HG02759 (cell line): ENCODE results near the gene NEB.
"Not testable (repeated sequence)": the region's sequence is repeated elsewhere in the genome, so short reads cannot be mapped to it uniquely, and the experiment has no call there.

Experiments used
- ATAC-seq: cut with Tn5 transposase; IDR thresholded peaks from one replicate; pipeline ENCODE4 v1.9.1; 2021; ENCODE audit warnings: mild to moderate bottlenecking, moderate library complexity; ENCODE audit not compliant: unreplicated experiment

The NEB gene

DNA sequence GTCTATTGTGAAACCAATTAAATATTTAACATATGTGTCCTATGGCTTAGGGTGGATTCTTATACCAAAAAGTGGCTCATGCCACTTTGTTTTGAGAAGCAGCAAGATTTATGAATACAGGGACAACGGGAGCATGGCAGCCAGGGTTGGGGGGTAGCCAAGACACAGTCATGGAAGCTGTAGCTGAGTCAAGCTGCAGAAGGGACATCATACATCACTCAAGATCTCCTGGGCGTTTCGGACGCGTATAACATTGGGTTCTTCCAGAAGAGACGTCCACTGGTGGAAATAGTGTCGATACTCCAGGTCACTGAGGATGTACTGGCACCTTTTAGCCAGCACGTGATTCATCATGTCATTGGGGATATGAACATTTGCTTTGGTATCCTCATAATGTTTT lies 171.9 kb downstream of the NEB start:
- no peak for ATAC-seq

DNA sequence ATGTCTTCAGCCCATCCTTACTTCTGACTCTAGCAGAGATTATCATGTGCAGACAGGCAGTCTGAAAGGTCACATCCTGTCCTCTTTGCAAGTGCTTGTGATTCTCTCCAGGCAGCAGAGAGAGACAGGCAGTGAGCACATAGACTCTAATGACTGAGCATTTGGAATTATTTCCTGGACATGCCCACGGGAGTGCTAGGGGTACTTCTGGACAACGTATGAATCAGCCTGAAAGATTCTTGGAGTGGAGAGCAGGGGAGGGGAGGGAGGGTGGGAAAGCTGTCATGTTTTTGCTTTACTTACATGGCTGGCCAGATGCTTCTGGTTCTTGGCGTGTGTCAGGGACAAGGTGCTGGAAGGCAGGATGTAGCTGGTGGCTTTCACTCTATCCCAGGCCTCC lies 174.0 kb downstream of the NEB start:
- ATAC-seq, result no peak

DNA sequence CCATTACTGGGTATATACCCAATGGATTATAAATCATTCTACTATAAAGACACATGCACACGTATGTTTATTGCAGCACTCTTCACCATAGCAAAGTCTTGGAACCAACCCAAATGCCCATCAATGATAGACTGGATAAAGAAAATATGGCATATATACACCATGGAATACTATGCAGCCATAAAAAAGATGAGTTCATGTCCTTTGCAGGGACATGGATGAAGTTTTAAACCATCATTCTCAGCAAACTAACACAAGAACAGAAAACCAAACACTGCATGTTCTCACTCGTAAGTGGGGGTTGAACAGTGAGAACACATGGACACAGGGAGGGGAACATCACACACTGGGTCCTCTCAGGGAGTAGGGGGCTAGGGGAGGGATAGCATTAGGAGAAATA lies 174.8 kb downstream of the NEB start:
- ATAC-seq, result not testable (repeated sequence)

DNA sequence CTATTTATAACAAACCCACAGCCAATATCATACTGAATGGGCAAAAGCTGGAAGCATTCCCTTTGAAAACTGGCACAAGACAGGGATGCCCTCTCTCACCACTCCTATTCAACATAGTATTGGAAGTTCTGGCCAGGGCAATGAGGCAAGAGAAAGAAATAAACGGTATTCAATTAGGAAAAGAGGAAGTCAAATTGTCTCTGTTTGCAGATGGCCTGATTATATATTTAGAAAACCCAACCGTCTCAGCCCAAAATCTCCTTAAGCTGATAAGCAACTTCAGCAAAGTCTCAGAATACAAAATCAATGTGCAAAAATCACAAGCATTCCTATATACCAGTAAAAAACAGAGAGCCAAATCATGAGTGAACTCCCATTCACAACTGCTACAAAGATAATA lies 176.4 kb downstream of the NEB start:
- ATAC-seq, result not testable (repeated sequence)

DNA sequence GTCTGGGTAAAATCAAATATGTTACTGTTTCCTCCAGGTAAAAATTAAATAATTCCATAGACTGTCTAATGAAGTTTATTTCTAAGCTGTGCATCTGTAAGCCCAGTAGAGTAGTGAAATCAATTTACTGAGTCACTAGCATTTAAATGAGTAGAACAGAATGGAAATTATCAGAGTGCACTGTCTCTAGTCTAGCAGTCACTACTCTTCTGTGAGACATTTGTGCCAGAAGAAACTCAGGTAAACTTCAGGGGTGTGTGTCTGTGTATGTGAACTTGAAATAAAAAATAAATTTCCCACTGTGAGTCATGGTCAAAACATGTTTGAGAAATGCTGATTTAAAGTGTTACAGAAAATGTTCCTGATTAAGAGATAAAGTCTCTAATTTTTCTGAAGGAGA lies 178.2 kb downstream of the NEB start:
- ATAC-seq, result no peak

DNA sequence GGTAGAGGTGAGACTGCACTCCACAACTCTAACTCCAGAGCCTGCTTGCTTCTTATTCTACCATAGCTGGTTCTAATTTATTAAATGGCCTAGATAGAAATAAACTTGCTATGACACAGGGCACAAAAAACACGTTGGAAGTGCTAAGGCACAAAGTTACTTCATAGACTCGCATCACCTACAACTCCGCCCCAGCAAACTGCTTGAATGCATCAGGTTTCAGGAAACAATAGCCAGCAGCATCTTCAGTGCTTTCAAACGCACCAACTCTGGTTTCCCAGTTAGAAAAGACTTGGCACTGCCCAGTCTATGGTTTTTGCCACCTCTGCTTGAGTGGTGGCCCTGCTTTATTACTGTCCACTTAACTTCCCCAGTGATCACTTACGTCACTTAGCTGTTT lies 182.0 kb downstream of the NEB start:
- no peak for ATAC-seq

DNA sequence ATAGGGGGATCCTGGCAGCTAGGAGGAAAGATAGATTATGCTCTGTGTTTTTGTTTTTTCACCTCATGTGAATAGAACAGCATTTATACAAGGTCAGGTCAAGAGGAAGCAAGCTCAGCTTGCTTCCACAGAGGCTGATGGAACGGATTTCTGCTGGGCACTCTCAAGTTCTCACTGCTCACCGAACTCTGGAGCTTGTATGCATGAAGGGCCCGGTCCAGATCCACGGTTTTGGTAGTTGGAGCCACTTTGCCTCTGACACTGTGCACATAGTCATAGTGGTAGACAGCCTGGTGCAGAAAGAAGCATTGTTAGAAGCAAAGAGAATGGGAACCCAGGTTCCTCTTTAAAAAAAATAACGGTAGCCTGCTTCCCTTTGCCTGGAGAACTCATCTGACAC lies 182.7 kb downstream of the NEB start:
- no peak for ATAC-seq

DNA sequence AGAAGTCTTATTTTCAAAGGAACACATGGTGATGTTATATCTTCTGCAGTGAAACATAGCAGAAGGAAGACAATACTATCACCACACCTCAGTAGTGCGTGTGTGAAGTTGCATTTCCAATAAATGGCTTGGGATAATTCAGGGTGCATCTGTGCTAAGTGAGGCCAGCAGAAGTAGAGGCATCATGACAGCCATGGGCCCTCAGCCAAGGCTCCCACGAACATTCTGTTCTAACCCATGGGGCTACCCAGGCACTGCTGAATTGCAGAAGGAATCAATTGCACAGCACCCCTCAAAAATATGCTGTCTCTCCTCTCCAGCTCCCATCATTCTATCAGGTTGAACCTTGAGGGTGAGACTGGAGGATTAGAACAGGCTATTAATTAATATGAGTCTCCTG lies 185.1 kb downstream of the NEB start:
- ATAC-seq, result no peak

DNA sequence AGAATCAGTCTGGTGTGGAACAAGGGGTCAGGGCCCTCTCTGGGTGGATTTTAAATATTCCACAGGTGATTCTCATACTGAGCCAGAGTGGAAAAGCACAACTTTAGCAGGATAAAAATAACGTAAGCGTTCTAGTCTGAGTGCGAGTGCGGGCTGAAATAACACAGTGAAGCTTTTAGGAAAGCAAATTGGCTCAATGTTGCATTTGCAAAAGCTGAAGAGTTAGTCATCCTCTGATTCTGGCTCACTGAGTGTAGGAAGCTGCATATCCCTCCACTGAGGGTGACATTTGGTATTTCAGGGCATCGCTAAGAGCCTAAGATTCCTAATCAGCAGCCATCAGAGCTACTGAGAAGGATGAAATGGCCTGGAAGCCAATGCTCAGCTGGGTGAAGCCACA lies 189.8 kb downstream of the NEB start:
- no peak for ATAC-seq

DNA sequence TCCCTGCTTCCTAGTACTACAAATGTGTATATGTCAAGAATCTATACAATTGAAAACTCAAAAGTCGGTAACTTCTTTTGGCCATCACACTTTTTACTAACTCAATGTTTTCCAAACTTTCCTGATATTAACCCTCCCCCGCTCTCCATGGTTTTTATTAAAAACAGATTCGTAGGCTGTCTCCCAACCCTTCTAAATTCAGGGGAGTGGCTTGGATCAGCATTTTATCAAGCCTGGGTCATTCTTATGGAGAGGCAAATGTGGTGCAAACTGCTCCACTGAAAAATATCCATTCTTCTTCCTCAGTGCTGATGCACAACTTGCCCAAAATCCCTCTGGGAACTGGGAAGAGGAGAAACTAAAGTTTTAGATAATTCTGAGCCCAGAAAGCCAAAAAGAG lies 190.4 kb downstream of the NEB start:
- ATAC-seq, result no peak

DNA sequence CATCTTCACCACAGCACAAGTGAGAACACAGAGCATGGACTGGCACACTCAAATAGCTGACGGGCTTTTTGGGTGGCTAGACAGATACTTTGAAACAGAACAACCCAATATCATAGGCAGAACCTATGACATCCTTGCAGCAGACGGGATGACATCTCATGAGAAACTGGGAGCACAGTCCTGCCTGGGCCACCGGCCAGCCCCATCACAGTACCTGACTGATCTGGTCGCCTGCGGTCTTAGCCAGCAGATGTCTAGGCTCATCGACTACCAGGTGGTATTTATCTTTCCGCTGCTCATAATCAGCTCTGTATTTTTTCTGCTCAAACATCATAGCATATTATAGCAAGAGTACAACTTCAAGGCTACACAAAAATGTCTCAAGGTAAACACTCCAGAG lies 200.3 kb downstream of the NEB start:
- ATAC-seq, result no peak

DNA sequence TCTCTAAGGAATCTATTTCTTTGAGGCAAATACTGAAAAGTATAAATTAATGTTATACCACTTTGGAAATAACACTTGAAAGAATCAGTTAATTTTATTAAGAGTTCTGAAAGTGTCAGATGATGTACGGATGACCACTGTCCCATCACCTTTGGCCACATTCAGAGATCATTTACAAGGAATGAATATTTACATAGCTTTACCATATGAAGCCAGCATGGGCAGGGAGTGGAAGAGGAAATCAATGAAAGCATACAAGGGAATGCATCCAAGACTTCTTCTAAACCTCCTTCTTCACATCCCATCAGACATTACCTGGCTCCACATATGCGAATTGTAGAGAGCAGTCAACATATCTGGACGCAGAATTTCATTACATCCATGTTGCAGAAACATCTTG lies 201.1 kb downstream of the NEB start:
- ATAC-seq, result no peak

DNA sequence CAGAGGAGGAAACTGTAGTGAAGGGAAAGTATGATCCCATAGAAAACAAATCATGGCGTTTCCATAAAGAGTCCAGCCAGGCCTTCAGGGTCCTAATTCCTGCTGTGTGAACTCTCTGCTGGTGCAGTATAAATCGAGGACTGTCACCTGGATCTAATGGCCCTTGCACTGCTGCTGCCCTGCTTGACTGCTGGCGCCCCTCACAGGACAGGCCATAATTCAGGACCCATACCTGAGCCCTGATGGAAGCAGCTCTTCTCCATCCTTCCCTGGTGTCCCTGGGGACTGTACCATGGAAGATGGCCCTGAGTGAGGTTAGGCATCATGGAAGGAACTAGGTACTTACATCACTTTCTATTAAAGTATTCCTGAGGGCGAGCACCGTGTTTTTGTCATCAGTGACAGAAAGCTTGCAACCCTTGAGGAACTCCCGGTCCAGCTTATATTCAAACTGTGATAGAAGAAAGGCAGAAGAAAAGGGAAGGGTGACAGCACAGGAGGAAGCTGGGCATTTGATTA lies 207.6 kb downstream of the NEB start:
- no peak for ATAC-seq

DNA sequence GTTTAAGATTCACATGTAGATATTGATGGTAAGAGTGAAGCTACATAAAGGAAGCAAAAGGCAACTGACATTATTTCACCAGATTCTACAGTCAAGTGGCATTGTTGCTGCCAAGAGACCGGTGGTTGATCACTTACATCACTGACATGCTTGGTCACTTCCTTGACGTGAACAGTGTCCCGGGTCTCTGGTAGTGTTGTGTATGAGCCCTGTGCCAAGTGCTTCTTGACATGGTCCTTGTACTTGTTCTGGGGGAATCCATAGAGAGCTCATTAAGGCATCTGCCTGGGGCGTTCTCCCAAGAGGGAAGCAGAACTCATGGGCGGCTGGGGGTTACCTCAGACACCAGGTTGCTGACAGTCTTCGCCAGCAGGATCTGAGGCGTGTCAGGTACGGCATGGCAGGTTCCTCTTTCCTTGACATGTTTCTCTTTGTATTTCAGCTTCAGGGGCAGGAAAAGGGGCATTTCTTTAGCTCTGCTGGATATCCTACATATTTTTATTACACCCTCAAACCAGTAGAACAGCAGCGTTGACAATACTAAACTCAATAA lies 208.4 kb downstream of the NEB start:
- ATAC-seq, result no peak

DNA sequence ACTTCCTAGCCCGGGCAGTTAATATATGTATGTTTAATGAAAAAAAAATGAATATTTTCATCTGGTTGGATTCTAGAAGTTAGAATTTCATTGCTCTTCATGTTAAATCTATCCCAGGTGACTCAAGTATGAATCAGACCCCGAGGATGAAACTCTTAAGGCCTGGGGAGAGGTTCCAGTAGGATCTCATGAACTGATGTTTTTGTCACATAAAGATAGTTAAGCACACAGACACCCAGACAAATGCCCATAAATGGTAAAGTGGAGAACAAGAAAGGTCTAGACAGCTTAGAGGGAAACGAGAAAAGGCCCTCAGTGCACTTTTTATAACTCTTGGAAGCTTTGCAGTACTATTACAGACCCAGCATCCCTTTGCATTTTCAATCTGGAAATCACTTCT lies 210.4 kb downstream of the NEB start:
- no peak for ATAC-seq

DNA sequence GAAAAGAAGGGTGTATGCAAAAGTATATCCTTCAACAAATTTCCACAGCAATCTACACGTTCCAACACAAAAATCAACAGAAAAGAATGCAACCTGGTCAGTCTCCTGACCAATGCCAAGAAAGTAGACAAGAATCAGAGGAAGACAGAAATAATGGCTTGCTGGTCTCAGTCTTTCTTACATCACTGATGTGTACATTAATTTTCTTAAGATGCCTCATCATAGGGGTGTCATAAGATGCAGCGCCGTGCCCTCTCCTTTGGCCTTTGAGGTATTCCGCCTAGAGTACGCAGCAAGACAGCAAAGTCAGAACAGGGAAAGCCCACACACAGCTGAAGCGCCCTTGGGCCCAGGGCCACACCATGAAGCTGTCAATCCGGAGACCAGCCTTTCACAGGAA lies 211.7 kb downstream of the NEB start:
- no peak for ATAC-seq

DNA sequence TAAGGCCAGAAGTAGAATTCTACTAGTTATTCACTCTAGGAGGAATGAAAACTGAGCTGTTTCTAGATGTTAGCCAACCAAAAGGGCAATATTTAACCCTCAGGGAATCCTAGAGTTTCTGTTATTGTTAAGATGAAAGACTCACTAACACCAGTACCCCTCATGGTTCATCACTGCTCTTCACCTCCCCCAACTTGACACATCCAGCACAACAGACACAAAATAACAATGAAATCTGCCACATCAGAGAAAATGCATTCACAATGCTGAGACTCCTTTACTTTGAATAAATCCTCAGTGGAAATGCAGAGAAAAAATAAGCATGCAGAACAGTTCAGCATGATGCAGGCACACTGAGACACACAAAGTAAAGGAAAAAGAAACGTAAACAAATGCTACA lies 213.3 kb downstream of the NEB start:
- ATAC-seq, result no peak

DNA sequence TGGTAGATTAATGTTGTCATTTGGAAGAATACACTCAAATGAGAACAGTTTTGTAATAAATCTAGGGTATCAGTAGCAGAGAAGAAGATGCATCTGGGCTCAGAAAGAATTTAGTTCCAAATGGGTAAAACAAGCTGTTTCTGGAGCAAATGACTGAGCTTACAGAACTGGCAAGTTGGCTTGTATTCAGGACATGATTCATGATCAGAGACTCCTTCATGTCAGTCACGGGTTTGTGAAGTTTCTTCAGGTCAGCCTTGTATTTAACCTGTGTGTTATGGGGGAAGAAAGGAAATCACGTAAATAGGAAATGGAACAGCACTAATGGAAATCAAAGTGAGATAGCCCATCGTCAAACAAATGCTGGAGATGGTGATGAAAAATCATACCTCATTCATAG lies 215.5 kb downstream of the NEB start:
- ATAC-seq, result no peak

DNA sequence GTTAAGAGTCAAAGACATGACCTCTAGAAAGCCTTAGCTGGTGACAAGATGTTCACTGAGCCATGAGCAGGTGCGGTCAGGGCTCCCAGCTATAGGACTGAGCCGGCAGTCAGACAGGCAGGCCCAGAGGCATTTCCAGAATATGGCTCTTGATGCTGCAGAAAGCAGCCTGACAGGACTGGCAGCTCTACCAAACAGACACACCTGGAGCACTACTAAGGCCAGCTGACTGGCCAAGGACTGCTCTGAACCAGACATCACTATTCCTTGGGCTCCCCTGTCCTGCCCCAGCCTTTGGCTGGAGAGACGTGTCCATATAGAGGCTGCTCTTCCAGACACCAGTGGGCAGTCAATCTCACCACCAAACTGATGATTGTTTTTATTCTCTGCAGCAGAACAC lies 225.8 kb downstream of the NEB start:
- ATAC-seq, result no peak

DNA sequence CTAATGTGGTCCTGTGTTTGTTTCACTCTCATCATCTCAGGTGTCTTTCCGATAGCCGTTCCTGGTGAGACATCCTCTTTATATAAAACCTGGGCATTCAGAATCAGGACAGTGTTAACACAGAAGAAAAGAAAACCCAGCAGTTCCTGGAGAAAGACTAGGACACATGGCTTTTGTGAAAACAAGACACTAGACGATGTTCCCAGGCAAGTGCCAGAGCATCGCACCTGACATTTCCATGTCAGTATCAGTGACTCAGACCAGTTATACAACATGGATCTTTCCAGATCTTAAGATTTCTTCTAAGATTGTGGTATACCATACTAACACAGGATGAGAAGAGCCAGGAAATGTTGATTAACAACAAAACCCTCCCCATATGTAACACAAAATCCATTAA lies 228.1 kb downstream of the NEB start:
- ATAC-seq, result no peak

DNA sequence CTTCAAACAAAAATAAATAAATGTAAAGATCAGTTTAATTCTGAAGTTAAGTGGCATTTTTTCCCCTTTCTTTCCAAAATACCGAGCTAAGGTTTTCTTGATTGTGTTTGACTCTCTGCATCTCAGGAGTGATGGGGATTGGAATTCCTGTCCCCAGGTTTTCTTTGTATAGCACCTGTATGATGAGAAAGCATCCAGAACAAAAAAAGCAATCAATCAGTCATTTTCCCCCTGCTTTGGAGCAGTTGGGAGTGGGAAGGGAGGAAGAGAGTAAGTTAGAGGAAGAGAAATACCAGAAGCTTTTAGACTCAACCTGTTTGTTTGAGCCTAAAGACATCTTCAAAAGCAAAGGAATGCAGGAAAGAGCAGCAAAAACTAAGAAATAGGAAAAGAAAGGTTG lies 236.1 kb downstream of the NEB start:
- no peak for ATAC-seq

DNA sequence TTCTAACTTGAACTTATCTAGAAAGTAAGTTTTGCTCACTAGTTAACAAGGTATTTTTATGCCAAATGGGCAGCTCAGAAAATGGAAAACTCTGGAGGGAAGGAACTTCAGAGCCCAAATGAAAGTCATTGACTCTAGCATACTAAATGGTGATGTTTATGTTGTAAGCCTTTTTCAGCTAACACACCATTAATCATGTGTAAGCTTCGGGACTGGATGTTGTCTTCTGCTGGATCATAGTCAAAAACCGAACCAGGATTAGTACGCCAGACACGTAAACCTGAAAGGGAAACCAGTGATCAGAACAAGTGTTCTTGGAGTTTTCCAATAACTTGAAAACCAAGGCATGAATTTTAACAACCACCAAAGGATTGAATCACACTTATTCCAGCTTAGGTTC lies 242.8 kb downstream of the NEB start:
- ATAC-seq, result no peak

DNA sequence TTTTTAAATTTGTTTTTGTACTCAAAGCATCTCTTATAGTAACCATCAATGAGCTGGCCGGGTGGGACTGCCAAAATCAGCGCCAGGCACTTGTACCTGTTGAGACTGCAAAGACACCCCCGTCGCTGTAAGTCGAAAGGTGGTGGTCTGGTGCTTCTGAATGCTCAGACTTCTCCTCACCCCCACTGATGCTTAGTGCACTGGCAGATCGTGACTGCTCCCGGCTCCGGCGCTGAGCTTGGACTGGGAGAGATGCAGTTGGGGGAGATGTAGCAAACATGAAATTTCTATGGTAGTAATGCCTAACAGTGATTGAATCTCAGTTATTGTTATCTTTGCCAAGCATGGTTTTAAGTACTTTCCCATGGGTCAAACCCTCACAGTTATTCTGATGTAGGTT lies 244.0 kb downstream of the NEB start:
- ATAC-seq, result no peak

DNA sequence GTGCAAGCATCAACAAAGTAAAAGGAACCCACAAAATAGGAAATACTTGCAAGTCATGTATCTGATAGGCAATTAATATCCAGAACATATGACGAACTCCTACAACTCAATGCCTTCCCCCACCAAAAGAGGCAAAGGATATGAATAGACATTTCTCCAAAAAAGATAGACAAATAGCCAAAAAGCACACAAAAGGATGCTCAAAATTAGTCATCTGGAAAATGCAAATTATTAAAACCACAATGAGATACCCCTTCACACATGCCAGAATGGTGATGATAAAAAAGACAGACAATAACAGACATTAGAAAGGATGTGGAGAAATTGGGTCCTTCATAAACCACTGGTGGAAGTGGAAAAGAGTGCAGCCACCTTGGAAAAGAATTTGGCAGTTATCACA lies 248.2 kb downstream of the NEB start:
- no peak for ATAC-seq
